Left renal cortex interstitium (tissue), 4 donors: ENCODE data around the gene CAMK1D. TPM values are rescaled to one million over a fixed set of nuclear protein-coding genes. Genes with fewer than 3 reads are reported as not detected.

Experiments
- DNase-seq, 4 donors: peaks; one replicate each; pipeline ENCODE4 v3.0.0-alpha.2; 2013; ENCODE audit warnings: low read depth in 4 of 4, low spot score in 2 of 4, missing footprints in 1 of 4
- polyA plus RNA-seq, 4 donors: library from polyadenylated mRNA; unstranded; fragments of 120-200 nt; gene quantifications; one replicate each; pipeline ENCODE4 v1.2.1, GENCODE V29; 2013; ENCODE audit not compliant: insufficient read length in 4 of 4

CAMK1D gene
- polyA plus RNA-seq, 4 donors = 10.1 to 13.0 (median 10.8) TPM

DNA sequence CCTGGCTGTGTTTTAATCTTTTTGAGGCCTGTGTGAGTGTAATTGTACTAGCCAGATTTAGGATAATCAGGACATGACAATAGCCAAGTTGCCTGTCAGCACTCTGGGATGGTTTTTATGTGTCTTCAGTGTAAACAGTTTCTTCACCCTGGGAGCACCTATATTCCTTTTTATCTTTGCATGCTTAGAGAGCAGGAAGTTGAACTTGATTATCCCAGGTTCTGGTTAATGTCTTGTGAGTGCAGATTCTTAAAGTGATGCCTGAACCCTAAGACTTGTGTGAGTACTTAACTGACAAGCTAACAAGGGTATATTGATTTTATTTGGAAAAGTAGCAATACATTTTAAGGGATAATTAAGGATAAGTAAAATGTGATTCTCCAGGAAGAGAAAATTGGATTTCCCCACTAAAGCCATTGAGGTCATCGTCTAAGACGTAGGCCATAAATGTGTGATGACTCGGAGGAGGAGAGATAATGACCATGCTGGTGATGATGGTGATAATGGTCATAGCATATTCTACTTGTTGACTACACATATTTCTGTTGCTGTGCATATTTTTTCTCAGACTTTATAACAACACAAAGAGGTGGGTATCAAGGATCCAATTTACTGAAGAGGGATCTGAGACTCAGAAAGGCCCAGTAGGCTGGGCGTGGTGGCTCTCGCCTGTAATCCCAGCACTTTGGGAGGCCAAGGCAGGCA lies 234.7 kb downstream of the CAMK1D start:
- no peak for DNase-seq

- DNase-seq = no peak
Observed at GRCh38 chr10:12586741-12587140, 237.4 kb downstream of the CAMK1D start.

DNA sequence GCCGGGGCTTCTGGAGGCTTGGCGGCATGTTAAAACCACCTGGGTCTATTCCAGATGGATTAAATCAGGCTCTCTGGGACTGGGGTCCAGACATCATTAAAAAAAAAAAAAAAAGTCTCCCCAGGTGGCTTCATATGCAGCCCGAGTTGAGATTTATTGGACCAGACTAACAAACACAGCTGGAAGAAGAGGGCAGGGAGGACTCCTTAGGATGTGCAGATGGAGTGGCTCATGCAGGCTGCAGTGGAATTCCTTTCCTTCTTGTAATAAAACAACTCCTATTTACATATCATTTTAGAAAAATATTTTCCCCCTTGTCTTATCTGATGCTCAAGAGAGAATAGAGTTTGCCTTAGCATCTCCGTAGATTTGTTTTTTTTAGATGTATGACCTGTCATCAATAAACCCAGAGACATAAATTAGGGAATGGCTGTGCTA lies 238.1 kb downstream of the CAMK1D start:
- DNase-seq = peak in 2 of 4 donors; percentile 41 to 44

DNA sequence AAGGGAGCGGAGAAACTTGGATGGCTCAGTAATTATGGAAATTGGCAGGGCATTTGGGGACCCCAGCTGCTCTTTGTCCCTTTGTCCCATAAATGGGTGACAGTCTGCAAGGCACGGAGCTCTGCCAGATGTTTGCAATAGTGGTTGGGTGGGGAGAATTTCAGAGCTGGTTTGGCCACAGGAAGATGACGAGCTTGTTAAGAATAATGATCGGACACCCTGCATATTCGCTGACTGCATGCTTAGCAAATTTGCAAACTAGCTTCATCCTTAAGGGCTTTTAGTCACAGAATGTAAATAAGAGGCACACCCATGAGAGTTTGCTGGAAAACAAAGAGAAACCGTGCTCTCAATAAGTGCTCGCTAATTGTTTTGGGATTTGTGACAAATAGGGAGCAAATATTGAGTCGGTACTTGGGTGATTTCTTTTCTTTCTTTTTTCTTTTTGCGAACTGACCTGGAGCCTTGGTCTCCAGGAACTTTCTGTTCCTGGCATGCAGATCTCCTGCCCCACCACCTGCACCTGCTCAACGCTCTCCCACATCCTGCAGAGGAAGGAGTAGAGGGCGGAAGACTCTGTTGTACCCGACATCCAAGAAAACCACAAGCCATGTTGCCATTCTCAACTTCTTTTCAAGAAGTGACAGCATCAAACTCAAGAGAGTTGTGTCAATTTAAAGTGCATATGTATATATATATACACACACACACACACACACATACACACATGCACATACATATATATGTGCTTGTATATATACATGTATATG lies 238.9 kb downstream of the CAMK1D start:
- DNase-seq = no peak

DNA sequence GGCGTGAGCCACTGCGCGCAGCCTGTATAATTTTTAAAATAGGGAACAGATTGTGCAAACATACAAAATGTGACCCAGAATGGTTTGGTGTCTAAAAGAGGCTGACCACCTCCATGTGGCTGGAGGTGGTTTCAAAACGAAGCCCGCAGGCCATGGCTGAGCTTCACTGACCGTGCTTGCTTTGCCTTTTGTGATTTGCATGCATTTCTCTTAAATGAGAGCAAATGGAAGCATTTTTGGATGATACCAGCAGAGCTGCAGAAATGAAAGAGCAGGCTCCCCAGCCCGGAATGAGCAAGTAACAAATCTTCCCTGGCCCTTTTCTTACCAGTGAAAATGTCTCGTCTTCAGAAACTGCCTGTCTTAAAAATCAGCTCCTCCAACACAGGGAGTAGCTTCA lies 239.9 kb downstream of the CAMK1D start:
- DNase-seq = no peak

GRCh38 chr10:12589791-12590190 lies 240.4 kb downstream of the CAMK1D start:
- no peak for DNase-seq

GRCh38 chr10:12590675-12591659 lies 241.6 kb downstream of the CAMK1D start:
- no peak for DNase-seq

DNA sequence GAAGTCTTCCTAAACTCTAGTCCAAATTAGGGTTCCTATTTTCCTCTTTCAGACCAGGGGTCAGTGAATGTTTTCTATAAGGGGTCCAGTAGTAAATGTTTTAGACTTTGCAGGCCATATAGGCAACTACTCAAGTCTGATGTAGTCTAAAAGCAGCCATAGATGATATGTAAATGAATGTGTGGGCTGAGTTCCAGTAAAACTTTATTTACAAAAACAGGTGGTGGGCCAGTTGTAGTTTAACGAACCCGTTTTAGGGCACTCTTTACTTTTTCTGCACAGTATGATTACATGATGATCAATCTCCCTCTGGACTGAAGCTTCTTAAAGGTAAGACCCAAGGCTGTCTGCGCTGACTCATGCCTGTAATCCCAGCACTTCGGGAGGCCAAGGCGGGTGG lies 243.6 kb downstream of the CAMK1D start:
- DNase-seq = no peak

- DNase-seq = no peak
Observed at GRCh38 chr10:12594448-12594944, 245.1 kb downstream of the CAMK1D start.

- no peak for DNase-seq
Observed at GRCh38 chr10:12595936-12596576, 246.7 kb downstream of the CAMK1D start.

DNA sequence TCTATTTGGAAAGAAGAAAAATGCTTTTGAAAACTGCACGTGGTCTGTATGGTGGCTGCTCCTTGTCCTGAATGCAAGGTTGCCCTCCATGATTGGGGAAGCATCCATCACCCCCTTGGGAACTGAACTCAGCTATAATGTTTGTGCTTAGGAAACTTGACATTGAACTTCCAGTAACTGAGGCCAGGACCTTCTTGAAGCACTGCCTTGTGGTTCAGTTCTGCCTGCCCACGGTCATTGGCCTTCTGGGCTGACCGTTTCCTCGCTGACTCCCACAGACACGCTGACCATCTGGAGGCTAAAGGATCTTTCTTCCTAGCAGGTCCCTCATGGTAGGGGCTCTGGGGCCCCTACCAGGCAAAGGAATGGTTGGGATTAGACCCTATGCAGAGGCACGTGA lies 247.8 kb downstream of the CAMK1D start:
- no peak for DNase-seq

- no peak for DNase-seq
Observed at GRCh38 chr10:12597788-12598765, 248.7 kb downstream of the CAMK1D start.

DNA sequence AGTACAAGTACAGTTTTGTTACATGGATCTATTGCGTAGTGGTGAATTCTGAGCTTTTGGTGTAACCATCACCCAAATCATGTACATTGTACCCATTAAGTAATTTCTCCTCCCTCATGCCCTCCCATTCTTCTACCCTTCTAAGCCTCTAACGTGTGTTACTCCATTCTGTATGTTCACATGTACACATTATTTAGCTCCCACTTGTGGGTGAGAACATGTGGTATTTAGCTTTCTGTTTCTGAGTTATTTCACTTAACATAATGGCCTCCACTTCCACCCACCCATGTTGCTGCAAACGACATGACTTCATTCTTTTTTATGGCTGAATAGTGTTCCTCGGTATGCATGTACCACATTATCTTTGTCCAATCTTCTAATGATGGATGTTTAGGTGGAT lies 251.3 kb downstream of the CAMK1D start:
- no peak for DNase-seq

GRCh38 chr10:12602521-12602920 lies 253.2 kb downstream of the CAMK1D start:
- no peak for DNase-seq

- no peak for DNase-seq
Observed at GRCh38 chr10:12603766-12604470, 254.6 kb downstream of the CAMK1D start.

- DNase-seq = no peak
Observed at GRCh38 chr10:12605580-12606405, 256.4 kb downstream of the CAMK1D start.

GRCh38 chr10:12606461-12606860 lies 257.1 kb downstream of the CAMK1D start:
- DNase-seq = no peak

DNA sequence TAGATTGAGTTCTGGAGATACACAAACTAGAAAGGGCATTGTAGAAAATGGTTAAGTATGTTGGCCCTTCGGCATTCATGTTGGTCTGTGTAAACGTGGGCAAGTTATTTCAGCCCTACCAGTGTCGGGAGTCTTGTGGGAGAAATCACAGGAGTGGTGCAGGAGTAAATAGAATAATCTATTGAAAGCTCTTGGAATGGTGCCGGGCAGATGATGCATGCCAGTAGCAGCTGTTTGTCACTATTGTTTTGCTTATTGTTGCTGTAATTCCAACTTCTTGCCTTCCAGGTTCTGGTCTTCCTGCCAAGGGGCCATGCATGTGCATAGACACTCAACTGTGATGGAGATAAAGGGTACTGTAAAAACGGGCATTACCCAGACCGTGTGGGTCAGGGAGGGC lies 259.4 kb downstream of the CAMK1D start:
- no peak for DNase-seq
